ENCODE data around the gene MAP4K4.

DNA sequence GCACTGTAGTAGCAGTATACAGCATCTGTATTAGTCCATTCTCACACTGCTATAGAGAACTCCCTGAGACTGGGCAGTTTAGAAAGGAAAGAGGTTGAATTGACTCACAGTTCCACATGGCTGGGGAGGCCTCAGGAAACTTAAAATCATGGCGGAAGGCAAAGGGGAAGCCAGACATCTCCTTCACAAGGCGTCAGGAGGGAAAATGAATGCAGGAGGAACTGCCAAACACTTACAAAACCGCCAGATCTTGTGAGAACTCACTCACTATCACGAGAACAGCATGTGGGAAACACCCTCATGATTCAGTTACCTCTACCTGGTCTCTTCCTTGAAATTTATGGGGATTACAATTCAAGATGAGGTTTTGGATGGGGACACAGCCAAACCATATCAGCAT is 25.4 kb downstream of the MAP4K4 start:
- TF ChIP-seq, protein P1, sequence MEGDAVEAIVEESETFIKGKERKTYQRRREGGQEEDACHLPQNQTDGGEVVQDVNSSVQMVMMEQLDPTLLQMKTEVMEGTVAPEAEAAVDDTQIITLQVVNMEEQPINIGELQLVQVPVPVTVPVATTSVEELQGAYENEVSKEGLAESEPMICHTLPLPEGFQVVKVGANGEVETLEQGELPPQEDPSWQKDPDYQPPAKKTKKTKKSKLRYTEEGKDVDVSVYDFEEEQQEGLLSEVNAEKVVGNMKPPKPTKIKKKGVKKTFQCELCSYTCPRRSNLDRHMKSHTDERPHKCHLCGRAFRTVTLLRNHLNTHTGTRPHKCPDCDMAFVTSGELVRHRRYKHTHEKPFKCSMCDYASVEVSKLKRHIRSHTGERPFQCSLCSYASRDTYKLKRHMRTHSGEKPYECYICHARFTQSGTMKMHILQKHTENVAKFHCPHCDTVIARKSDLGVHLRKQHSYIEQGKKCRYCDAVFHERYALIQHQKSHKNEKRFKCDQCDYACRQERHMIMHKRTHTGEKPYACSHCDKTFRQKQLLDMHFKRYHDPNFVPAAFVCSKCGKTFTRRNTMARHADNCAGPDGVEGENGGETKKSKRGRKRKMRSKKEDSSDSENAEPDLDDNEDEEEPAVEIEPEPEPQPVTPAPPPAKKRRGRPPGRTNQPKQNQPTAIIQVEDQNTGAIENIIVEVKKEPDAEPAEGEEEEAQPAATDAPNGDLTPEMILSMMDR (IDR thresholded peaks at IDR 0.05 in 4 of 5, conservative IDR thresholded peaks at IDR 0.05 in 1 of 5): no peak
- no peak for TF ChIP-seq POLR2A (IDR thresholded peaks at IDR 0.05)
